H1 (cell line): ENCODE measurements around the gene BPIFB6. TPM values are rescaled to one million over a fixed set of nuclear protein-coding genes. Genes with fewer than 3 reads are reported as not detected.

Source experiments
- EP300 ChIP-seq, 2 experiments: IDR thresholded peaks; 1 replicate in 1 of 2; 2 replicates in 1 of 2; pipeline ENCODE4 v1.6.1; 2011 to 2012; ENCODE audit warnings: low read depth in 2 of 2, low read length in 2 of 2, mild to moderate bottlenecking in 2 of 2, borderline replicate concordance in 1 of 2, inconsistent platforms in 1 of 2, moderate library complexity in 1 of 2
- GTF2F1 ChIP-seq: IDR thresholded peaks from 2 replicates; pipeline ENCODE4 v1.6.1; 2012; ENCODE audit warnings: low read depth, low read length, improper control_type of control experiment, borderline replicate concordance
- TCF12 ChIP-seq: IDR thresholded peaks from 2 replicates; pipeline ENCODE4 v1.6.1; 2011; ENCODE audit warnings: low read depth, mild to moderate bottlenecking, low read length
- polyA plus RNA-seq, 7 experiments: library from polyadenylated mRNA; depleted of rRNA in 3 of 7; stranded (reverse) in 5 of 7; unstranded in 2 of 7; fragments of >200 nt in 5 of 7; fragments of 200-250 nt in 2 of 7; gene quantifications; 1 replicate in 5 of 7; 2 replicates in 1 of 7; 4 replicates in 1 of 7; pipeline versions ENCODE4 v1.2.1 to v1.2.3, GENCODE V29; 2011 to 2013; ENCODE audit warnings: missing spikeins in 2 of 7, mixed read lengths in 2 of 7
- total RNA-seq: library from RNA; stranded (reverse); fragmentation: NEBNext Ultra II Directional; extraction: Animal tissue kit (Norgen Biotek cat#: 25700); gene quantifications from 2 replicates; pipeline ENCODE4 v1.2.1, GENCODE V29; 2021

The BPIFB6 gene
- total and polyA plus RNA-seq, 2 of the 8 experiments (the other 6 are each of a cell fraction or from before 2014, with no cell fraction given): not detected

GRCh38 chr20:33023439-33024242, 7.8 kb upstream of the BPIFB6 start (continued):
- TF ChIP-seq GTF2F1: no peak
- TF ChIP-seq TCF12: no peak
- no peak for TF ChIP-seq EP300 (IDR thresholded peaks at IDR 0.05; ENCODE audit: borderline replicate concordance in 1 of 2, low read depth in 2 of 2, low read length in 2 of 2)
